Cardiac fibroblast (primary cell): ENCODE results near the gene TALDO1.
A peak's percentile ranks its signal among the peaks of the same experiment; 100 is the strongest.

Experiments
- DNase-seq, 2 donors: peaks; one replicate each; pipeline versions ENCODE4 v3.0.0 to v3.0.0-alpha.2; 2010; ENCODE audit warnings: low read depth in 2 of 2
- H3K4me3 ChIP-seq, 2 donors: replicated peaks in 1 of 2; 1 replicate in 1 of 2; 2 replicates in 1 of 2; pipeline ENCODE4 v1.5.1; 2011; ENCODE audit warnings: low read depth in 2 of 2, low read length in 2 of 2, mild to moderate bottlenecking in 2 of 2, moderate library complexity in 1 of 2
- TF ChIP-seq, protein P1 (sequence below): IDR thresholded peaks from one replicate; pipeline ENCODE4 v1.5.1; 2011; ENCODE audit warnings: low read depth, mild to moderate bottlenecking, low read length, inconsistent platforms

Gene TALDO1

DNA sequence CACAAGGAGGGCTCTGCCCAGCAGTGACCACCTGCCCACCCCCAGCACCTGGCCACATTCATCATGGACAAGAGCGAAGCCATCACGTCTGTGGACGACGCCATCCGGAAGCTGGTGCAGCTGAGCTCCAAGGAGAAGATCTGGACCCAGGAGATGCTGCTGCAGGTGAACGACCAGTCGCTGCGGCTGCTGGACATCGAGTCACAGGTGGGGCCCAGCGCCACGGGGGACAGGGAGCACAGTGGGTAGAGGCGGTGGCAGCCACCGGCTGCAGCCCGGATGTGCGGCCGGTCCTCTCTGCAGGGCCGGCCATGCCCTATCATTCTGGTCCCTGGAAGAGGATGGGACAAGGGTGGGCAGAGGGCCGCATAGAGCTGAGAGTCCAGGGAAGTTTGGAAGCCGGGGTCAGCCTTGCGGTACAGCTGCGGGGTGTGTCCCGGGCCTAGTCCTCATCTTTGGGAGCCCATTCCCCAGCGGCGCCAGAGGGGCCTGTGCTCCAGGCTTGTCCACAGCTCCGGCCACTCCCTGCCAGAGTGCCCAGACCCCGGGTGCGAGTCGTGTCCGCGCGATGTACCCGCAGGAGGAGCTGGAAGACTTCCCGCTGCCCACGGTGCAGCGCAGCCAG lies 27.1 kb upstream of the TALDO1 start:
- no peak for DNase-seq
- no peak overlapping the region for H3K4me3 ChIP-seq
- TF ChIP-seq, protein P1, sequence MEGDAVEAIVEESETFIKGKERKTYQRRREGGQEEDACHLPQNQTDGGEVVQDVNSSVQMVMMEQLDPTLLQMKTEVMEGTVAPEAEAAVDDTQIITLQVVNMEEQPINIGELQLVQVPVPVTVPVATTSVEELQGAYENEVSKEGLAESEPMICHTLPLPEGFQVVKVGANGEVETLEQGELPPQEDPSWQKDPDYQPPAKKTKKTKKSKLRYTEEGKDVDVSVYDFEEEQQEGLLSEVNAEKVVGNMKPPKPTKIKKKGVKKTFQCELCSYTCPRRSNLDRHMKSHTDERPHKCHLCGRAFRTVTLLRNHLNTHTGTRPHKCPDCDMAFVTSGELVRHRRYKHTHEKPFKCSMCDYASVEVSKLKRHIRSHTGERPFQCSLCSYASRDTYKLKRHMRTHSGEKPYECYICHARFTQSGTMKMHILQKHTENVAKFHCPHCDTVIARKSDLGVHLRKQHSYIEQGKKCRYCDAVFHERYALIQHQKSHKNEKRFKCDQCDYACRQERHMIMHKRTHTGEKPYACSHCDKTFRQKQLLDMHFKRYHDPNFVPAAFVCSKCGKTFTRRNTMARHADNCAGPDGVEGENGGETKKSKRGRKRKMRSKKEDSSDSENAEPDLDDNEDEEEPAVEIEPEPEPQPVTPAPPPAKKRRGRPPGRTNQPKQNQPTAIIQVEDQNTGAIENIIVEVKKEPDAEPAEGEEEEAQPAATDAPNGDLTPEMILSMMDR: no peak

DNA sequence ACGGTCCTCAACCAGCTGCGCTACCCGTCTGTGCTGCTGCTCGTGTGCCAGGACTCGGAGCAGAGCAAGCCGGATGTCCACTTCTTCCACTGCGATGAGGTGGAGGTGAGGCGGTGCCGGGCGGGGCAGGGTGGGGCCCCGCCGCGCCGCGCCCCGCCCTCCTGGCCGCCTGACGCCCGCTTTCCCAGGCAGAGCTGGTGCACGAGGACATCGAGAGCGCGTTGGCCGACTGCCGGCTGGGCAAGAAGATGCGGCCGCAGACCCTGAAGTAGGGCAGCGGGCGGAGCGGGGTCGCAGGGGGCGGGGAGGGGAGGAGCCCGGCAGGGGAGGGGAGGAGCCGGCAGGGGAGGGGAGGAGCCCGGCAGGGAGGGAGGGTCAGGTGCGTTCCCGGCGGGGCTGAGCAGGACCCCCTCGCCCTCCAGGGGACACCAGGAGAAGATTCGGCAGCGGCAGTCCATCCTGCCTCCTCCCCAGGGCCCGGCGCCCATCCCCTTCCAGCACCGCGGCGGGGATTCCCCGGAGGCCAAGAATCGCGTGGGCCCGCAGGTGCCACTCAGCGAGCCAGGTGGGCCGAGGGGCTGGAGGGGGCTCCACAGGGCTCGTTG lies 26.5 kb upstream of the TALDO1 start:
- TF ChIP-seq, protein P1: no peak
- H3K4me3 ChIP-seq: no peak overlapping the region
- no peak for DNase-seq

DNA sequence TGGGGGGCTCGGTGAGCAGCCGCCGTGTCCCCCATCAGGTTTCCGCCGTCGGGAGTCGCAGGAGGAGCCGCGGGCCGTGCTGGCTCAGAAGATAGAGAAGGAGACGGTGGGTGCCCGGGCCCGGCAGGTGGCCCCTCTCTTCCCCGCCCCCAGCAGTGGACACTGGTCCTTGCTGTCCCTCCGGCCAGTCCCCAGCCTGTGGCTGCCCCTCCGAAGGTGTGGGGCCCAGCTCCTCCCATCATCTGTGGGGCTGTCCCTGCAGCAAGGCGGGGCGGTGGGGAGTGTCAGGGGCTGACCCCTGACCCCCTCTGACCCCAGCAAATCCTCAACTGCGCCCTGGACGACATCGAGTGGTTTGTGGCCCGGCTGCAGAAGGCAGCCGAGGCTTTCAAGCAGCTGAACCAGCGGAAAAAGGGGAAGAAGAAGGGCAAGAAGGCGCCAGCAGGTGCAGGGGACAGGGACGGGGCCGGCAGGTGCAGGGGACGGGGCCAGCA lies 26.0 kb upstream of the TALDO1 start:
- no peak for DNase-seq
- no peak overlapping the region for H3K4me3 ChIP-seq
- TF ChIP-seq, protein P1: no peak

DNA sequence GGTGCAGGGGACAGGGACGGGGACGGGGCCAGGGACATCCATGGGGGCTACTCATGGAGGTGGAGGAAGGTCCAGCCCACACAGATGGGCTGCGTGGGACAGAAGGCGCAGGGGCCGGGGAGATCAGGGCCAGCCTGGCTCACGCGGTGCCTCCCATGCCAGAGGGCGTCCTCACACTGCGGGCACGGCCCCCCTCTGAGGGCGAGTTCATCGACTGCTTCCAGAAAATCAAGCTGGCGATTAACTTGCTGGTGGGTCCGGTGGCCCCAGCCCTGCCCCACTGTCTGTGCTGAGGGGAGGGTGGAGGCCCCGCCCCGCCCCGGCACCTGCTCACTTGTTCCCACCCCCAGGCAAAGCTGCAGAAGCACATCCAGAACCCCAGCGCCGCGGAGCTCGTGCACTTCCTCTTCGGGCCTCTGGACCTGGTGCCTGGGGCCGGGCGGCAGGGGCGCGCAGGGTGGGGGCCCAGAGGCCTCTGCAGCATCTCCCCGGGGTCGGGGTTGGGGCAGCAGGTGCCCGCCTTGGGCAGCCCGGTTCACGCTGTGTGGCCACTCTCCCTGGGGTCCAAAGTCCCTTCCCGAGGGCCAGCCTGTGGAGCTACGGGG lies 25.4 kb upstream of the TALDO1 start:
- TF ChIP-seq, protein P1: no peak
- no peak overlapping the region for H3K4me3 ChIP-seq
- no peak for DNase-seq

DNA sequence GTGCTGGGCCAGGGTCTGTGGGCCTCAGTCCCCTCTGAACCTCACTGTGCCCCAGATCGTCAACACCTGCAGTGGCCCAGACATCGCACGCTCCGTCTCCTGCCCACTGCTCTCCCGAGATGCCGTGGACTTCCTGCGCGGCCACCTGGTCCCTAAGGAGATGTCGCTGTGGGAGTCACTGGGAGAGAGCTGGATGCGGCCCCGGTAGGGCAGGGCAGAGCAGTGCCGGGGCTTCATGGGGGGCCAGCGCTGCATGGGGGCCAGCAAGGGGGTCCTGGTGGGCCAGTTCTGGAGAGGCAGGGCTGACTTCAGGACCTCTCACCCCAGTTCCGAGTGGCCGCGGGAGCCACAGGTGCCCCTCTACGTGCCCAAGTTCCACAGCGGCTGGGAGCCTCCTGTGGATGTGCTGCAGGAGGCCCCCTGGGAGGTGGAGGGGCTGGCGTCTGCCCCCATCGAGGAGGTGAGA lies 24.9 kb upstream of the TALDO1 start:
- H3K4me3 ChIP-seq: no peak overlapping the region
- no peak for DNase-seq
- TF ChIP-seq, protein P1: no peak

DNA sequence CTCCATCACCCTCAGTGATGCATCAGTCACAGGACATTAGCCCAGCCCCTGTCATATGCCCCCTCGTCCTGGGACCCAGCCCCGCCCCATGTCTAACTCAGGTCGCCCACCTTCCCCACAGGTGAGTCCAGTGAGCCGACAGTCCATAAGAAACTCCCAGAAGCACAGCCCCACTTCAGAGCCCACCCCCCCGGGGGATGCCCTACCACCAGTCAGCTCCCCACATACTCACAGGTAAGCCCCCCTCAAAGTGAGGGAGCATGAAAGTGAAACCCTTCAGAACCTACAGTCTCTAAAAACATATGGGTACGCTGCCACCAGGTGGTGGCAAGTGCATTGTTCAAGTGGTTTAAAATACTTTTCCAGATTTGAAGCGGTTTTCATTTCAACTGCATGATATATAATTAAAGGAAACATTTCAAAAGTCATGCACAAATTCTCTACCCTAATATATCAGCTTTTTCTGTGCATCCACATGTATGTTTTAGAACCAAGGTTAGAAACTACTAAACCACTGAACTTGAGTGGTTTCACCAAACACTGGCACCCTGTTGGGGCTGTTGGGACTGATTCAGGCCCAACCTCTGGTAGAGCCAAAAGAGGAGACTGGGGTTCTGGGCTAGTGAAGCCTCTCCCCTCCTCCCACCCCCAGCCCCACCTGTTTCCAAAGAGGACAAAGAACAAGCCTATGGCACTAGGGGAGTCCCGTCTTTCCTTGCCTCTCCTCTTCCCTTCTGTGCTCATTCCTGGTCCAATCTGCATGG lies 24.0 kb upstream of the TALDO1 start:
- TF ChIP-seq, protein P1: peak; percentile 49
- peak; percentile 67 to 70 for DNase-seq
- H3K4me3 ChIP-seq: no peak overlapping the region
